ENCODE data around the gene RUVBL1.

DNA sequence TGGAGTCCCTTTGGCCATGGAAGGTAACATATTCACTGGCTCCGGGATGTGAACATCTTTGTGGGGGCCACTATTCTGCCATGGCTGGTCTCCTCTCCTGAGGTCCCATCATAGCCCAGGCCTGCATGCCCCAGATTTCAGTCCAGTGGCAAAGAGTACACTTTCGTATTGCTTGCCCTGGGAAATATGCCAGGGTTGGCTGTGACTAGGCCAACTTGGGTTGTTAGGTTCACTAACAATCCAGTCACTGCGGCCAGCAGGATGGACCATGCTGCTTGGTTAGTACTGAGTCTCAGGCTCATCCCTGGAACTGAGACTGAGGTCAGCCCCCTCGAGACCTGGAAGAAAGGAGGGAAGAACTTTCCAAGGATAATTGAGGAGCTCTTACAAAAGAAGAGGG, 19.9 kb upstream of the RUVBL1 start:
- no peak for TF ChIP-seq POLR2A (IDR thresholded peaks at IDR 0.05)
- TF ChIP-seq, protein P1, sequence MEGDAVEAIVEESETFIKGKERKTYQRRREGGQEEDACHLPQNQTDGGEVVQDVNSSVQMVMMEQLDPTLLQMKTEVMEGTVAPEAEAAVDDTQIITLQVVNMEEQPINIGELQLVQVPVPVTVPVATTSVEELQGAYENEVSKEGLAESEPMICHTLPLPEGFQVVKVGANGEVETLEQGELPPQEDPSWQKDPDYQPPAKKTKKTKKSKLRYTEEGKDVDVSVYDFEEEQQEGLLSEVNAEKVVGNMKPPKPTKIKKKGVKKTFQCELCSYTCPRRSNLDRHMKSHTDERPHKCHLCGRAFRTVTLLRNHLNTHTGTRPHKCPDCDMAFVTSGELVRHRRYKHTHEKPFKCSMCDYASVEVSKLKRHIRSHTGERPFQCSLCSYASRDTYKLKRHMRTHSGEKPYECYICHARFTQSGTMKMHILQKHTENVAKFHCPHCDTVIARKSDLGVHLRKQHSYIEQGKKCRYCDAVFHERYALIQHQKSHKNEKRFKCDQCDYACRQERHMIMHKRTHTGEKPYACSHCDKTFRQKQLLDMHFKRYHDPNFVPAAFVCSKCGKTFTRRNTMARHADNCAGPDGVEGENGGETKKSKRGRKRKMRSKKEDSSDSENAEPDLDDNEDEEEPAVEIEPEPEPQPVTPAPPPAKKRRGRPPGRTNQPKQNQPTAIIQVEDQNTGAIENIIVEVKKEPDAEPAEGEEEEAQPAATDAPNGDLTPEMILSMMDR (IDR thresholded peaks at IDR 0.05 in 4 of 5, conservative IDR thresholded peaks at IDR 0.05 in 1 of 5): no peak

Measured in gastrocnemius medialis (tissue), 4 donors.